Activated naive CD8-positive, alpha-beta T cell treated with anti-CD3 and anti-CD28 coated beads, Interleukin-2, amount 50 U/mL, for 16 hours (primary cell): ENCODE measurements around the gene DPF3.

Experiments
- DNase-seq: peaks from one replicate; pipeline ENCODE4 v3.0.0-alpha.2; 2020; ENCODE audit warnings: low read depth, low spot score

DPF3 gene

DNA sequence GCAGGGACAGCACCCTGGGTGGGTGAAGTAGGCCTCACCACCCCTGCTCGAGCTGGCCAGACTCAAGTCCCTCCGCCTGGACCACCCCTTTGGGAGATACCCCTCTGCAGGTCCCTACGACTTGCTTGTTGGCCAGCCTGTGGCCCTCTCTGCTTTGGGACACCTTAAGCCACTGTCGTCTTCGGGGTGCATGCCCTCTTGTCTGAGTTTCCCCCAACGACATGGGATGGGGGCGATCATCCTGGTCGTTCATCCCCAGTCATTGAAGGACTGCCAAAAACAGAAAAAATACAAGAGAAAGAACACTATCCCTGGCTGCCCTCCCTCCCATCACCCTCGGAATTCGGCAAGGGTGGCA, 151.1 kb downstream of the DPF3 start:
- DNase-seq, result no peak

DNA sequence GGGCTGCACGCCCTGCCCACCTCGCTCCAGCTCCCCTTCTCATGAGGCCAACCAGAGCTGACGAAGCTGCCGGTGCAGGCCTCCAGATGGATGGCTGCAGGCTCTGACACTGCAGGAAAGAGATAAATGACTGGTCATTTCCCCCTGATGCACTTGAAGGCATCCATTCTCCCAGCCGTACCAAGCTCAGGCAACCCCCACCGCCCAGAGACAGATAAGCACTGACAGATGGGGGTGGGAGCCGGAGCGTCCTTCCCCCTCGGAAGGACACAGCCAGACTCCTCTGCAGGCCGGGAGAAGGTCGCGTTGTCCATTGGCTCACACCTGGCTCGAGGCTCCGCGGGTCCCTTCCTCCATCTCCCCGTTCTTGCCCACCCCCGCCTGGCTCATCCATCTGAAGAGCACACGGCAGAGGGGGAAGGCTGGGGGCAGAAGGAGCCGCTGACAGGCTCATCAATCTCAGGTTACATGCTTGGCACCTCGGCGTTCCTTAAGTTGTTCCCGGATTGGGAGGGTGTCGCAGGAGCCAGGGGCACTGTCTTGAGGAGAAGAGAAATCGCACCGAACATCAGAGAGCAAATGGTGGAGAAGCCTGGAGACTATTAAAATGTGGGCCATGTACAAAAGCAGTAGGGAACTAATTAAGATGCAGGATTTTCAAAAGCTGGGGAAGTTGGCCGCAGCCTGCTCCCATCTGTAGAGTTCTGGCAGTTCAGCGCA, 151.6 kb downstream of the DPF3 start:
- DNase-seq, result no peak

DNA sequence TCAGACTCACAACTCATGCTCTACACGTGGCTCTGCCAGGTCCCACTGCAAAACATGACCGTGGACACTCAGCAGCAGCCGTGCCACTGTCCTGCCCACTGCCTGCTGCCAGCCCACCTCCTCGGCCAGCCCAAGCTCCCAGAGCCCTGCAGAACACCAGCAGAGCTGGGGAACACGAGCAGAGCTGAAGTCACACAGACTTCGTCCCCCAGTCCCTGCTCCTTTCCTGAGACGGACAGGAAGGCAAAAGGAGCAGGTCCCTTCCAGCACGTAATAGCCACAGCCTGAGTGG, 152.1 kb downstream of the DPF3 start:
- DNase-seq, result no peak

DNA sequence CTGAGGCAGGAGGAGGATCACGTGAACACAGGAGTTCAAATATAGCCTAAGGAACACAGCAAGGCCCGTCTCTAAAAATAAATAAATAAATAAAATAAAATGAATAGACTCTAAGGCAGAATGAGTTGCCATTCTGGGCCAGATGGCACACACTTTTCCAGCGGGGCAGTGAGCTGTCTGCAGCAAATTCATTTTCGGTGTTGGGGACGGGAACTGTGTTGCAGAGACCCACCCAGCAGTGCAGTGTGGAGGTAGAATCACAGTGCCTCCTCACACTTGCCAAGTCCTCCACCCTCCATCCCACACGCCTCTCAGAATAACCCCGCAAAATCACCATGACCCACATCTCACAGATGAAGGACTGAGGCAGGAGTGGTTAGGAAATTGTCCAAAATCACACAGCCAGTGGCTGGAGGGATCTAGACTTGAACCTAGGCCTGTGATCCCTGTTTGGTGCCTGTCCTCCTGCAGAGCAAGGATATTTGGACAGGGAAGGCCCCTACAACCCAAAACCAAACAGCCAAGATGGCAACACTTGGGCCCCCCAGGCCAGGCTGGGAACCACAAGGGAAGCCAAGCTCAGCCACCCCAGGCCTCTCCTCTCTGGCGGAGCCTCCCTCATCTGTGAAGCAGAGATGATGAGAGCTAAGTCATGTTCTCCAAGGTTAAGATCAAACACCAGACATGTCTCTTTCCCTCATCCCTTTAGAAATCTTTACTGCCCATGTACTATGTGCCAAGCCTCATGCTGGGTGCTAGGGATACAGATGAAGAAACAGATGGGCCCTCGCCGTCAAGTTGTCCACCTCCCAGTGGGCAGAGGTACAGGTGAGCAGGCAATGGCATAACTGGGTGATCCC, 152.7 kb downstream of the DPF3 start:
- DNase-seq, result no peak

DNA sequence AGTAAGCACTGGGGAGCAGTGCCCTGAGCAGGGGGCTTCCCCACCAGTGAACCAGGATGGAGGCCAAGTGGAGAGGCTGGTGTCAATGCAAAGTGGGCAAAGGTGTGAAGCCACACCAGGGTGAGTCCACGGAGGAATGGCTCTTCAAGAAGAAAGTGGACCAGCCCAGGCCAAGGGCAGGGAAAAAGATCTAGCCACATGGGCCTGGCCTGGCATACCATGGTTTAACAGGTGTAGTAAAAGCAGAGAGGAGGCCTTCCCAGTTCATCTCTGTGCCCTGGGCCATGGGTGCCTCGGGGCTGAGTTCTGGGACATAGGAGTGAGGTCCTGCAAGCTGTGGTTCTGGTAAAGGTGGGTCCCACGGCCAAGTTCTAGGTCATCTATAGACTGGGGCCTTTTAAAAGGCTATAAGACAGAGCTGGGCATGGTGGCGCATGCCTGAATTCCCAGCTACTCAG, 153.4 kb downstream of the DPF3 start:
- no peak for DNase-seq

DNA sequence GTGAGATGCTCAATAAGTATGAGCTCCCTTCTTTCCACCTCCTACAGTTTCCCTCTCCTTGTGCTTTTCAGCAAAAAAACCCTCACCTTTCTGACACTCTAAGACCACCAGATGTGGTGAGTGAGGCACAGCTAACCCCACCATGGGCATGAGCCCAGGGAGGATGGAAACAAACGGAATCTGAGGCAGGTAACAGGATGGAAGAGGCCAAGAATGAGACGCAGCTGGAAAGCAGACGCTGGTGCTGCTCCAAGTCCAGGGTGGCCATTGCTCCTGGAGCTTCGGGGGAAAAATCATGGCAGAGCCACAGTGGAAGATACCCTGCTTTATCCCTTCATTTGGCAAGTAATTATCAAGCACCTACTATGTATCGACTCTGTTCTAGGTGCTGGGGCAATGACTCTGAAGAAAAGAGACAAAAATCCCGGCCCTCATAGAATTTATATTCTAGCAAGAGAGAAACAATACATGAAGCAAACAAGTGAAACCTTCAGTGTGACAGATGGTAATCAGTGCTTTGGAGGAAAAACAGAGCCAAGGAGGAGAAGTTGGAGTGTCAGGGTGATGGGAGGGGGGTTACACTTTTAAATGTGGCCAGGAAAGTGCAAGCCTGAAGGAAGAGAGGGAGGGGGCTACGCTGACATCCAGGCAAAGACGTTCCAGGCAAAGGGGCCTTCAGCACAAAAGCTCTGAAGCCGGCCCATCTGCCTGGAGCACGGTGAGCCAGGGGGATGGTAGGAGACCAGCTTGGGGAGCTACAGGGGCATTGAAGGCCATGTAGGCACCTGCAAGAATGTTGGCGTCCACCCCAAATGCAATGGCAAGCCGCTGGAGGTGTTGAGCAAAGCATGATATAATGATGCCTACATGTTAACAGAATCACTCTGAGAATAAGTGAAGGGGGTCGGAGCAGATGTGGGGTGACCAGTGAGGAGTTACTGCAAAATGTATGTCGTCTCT, 154.2 kb downstream of the DPF3 start:
- DNase-seq, result no peak

DNA sequence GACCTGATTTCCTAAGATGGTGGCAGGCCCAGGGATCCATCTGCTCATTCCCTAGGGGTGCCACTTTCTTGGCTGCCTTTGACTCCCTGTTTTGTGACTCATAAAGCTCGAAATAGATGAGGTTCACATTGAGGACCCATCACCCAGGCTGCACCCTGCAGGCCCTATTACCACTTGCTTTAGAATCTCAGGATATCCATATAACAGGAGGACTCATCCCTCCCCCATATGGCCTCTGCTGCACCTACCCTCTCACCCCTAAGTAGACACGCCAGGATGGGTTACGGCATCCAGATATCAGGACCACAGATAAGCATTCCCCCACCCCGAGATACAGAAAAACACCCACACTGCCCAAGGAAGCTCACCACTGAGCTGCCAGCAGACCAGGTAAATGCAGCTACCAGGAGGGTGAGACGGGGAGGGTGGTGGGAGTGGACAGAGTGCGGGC, 155.7 kb downstream of the DPF3 start:
- no peak for DNase-seq

DNA sequence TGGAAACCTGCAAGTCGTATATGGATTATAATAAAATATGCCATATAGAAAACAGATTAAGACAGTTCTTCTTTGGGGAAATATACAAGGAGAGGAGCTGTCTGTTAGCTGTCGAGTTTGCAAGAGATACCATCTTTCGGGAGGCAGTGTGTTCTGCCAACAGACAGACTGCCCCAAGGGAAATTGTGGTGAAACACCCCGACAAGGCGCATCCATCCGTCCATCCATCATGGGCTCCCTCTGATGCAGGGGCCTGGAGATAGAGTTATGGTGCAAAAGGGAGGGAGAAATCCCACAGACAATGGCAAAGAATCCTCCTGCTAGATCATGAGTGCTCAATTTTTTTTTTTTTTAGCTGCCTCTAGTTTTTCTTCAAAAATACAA, 156.3 kb downstream of the DPF3 start:
- DNase-seq, result no peak

DNA sequence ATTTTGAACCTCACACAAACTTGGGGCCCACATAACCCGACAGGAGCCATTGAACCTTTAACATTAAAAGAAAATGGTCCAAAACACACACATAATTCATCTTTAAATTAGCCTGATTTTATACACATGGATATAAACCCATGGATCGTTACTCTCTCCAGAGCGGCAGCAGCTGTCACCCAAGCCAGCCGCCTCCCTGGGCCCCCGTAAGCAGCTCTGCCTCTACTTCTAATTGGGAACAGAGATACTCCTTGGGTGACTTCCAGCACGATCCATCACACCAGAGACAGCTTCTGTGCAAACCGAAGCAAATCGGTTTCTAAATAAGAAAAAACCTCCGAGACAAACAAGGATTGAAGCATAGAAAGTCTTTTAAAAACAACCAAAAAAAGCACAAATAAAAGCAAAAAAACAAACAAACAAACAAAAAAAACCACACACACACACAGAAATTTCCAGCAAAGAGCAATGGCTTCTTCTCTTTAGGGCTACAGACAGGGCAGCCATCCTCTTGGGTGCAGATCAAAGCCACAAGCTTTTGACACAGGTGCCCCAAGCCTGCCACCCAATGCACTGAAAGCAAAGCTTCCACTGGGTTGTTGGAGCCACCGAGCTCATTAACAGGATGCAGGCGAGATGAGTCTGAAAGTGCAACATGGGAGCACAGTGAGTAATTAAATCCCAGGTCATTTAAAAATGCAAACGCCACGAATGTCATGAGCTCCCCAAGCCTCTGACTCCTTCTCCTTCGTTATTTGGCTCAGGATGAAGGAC, 156.9 kb downstream of the DPF3 start:
- DNase-seq, result no peak

DNA sequence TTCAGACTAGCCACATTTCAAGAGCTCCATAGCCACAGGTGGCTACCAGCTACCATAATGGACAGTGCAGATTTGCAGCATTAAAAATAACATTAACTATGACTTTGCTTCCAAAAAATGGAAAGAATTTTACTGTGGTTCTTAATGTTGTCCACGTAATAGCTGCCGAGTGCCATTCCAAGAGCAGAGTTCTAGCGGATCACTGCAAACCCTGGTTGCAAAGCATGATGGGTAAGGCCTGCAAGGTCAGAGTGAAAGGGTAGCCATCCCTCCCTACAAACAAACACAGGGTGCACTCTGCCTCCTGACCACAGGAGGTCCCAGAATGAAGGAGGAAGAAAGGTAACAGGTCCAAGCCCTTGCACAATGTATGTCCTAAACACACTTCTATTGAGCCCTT, 157.6 kb downstream of the DPF3 start:
- DNase-seq, result no peak

DNA sequence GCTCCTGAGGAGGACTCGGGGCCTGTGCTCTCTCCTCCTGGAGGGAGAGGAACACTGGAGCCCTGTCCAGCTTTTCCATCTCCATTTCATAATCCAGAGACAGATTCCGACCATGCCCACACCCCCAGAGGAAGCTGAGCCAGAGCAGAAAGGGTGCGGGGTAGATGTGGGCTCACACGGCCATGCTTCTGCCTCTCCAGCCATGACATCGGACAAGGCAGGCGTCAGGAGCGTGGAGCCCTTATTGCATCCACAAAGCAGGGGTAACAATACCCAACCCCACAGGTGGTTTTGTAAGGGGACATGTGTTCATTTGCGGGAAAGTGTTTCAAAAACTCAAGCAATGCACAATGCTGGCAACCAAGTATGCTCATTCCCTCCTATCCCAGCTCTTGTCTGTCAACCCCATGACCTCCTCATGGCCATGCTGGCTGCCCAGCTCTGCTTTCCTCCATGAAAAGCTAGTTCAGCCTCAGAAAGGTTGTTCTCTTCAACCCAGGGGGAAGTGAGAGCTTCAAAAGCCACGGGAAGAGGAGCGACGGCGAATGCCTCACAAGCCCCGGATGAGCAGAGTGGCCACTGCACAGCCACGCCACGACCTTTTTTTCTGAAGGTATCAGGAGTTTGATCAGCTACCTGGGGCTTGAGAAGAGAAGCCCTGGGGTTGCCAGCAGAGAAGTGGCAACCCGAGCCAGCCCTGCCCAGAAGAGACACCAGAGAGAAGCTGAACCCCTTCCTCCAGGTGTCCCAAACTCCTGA, 161.7 kb downstream of the DPF3 start:
- DNase-seq, result no peak

DNA sequence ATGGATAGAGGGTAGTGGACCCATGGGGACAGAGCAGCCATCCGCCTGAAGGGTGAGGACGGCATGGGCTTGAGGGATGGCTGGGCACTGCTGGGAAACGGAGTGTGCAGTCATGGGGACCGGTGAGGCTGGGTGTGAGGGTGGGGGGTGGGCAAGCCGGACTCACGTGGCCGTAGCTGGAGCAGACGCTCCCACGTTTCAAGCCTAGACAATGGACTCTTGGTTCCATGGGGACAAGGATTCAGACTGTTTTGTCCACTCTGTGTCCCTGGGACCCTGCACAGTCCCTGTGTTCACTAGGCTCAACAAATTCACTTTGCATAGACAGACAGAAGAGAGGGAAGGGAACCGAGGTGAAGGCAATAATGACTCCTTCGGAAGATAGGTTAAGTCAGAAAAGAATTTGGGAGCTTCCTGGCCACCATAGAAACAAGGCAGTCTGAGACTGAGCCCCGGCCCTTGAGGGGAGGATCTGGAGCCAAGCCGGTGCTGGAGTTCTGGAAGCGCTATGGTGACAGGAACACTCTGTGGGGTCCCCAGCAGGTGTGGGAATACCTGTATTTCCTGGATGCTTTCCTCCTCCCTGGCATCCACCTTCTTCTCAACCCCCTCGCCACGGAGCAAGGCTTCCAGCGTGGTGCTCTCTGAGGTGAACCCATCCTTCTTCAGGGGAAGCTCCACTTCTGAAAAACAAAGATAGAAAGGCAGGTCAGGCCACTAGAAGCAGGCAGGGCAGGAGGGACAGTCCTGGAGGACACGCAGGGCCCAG, 162.5 kb downstream of the DPF3 start:
- no peak for DNase-seq

DNA sequence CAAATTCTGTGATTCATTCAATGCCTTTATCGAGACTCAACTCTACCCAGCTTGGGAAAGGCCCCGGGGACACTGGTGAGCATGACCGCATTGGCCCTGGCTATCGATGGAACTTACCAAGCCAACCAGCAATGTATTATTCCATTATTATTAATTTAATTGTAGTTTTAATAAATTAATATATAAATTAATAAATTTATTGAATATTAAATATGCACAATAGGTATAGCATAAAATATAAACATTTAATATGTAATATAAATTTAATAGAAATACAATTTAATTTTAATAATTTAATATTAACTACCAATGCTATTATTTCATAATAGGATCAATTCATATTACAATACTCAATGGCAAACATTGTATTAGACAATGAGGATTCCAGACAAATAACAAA, 163.4 kb downstream of the DPF3 start:
- DNase-seq, result no peak

DNA sequence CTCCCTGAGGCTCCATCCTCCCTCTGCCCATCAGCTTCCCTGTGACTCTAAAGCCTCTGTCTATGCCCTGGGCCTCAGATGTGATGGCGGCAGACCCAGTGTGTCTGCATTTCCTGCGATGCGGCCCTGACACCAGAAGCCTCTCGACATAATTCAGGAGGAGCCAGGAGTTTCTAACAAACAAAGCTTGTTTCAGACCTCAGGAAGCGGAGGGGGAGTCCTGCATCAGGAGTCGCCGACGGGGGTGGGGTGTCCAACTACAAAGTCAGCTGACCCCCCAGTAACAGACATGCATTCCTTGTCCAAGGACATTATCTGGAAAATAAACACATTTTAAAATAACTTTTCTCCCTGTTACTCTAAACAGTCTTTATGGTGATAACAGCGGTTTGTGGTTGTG, 167.5 kb downstream of the DPF3 start:
- DNase-seq, result no peak

DNA sequence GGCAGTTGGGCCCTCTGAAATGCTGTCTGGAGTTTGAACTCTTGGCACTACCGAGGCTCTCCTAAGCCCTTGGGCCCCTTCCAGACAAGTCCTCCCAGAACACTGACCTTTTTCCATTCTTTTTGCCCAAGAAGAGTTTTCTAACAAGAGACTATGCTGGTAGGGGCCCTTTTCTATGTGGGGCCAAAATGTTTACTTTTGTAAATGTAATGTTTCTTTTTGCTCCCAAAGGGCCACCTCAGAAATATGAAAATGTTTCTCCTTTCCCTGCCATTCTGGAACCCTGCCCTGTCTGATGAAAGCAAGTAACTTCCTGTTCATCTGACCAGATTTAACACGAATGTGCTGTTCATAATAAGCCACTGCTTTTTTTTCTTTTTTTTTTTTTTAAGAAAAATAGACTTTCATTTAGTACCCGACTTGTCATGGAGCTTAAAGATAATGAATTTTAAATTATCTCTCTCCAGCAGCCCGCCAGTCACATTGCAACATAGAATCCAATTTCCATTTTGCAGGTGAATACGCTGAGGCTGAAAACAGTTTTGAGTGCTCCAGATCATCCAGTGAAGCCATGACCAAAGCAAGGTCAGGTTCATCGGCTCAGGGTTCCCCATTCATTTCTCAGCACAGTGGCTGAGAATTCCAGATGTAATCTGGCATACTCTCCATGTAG, 169.9 kb downstream of the DPF3 start:
- no peak for DNase-seq

DNA sequence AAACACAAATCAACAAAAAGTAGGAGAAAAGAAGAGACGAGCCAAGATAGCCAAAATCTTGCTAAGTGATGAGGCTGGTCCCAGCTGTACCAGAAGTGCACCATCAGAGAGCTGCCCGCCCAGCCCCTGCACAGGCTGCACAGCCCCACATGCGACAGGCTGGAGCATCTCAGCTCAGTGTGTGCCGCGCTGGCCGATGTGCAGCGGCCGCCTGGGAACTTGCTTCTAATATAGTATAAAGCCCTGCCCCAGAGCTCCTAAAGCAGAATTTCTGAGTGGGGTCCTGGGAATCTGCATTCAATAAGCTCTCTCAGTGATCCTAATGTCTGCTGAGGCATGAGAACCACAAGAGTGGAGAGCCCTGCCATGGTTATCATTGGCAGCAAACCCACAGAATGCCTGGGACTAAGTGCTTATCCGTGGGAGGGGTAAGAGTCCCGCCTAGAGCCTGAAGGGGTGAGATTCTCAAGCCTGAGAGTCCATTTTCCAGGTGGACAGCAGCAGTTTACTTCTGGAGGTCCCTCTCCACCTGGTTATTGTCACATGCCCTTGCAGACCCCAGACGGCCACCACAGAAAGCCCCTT, 171.6 kb downstream of the DPF3 start:
- no peak for DNase-seq

DNA sequence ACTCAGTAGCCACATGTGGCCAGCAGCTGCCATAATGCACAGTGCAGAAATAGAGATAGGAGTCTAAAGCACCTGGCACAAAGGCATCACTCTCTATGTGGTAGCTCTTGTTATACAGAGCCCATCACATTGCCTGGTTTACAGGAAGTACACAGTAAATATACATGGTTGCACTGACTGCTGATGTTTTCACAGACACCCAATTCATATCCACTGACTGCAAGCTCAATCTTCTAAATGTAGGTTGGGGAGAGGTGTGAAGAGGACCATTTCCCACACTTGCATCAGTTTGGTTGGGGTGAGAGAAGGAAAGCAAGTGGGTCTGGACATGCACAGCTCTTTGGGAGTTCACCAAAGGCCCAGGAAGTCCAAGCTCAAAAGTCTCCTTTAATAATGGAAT, 172.8 kb downstream of the DPF3 start:
- DNase-seq, result no peak

DNA sequence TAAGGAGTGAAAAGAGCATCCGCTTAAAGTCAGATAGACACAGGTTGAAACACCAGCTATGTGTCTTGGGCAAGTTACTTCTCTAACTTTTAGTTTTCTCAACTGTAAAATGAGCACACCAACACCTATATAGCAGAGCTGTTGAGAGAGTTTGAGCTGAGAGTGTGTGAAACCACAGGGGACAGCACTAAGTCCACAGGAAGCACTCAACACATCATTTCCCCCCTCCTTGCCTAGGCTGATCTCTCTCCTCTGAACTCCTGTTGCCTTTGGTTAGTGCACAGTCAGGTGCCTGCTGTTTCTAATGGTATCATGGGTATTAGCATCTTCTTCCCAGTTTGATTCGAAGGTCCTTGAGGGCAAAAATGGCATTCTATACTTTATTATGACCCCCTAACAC, 176.7 kb downstream of the DPF3 start:
- no peak for DNase-seq

DNA sequence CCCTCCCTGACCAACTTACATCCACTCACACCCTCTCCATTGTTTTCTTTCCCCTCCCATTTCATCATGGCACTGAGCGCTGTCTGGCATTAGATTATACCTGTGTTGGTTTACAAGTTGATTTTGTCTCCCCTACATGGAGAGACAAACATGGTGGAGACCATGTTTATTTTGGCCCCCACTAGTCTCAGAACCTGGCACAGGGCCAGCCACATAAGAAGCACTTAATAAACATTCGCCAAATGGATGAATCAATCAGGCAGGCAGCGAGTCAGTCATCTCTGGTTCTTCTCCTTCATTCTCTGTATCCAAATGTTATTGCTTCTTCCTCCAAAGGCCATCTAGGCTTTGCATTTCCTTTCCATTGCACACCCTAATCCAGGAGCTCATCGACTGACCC, 177.4 kb downstream of the DPF3 start:
- DNase-seq, result no peak
